Frontal cortex (tissue), 4 donors: ENCODE data around the gene PLPP1. TPM values are rescaled to one million over a fixed set of nuclear protein-coding genes. Genes with fewer than 3 reads are reported as not detected.
"Not testable (repeated sequence)": the region's sequence is repeated elsewhere in the genome, so short reads cannot be mapped to it uniquely, and the experiment has no call there.

Source experiments
- DNase-seq, 2 donors: peaks; one replicate each; pipeline ENCODE4 v3.0.0; 2012; ENCODE audit warnings: low spot score in 2 of 2
- FAIRE-seq: peaks from 2 replicates; lab custom pipeline; 2012; peaks lifted over from hg19 to GRCh38; lab: Jason Lieb, UNC
- total RNA-seq: library from RNA; depleted of rRNA; stranded (reverse); fragments of >200 nt; gene quantifications from one replicate; pipeline ENCODE4 v1.2.3, GENCODE V29; 2014
- donor health status: control.
- donor health status: control.
- donor health status: control.

The PLPP1 gene
- total RNA-seq, 1 donor from 2014 or later = 25.7 TPM

- FAIRE-seq (no peak), DNase-seq (no peak)
These were observed 16.6 kb upstream of the PLPP1 start for GRCh38 chr5:55551358-55551757.

- FAIRE-seq = no peak
- DNase-seq = no peak
These were observed 13.0 kb upstream of the PLPP1 start for GRCh38 chr5:55547781-55548180.

DNA sequence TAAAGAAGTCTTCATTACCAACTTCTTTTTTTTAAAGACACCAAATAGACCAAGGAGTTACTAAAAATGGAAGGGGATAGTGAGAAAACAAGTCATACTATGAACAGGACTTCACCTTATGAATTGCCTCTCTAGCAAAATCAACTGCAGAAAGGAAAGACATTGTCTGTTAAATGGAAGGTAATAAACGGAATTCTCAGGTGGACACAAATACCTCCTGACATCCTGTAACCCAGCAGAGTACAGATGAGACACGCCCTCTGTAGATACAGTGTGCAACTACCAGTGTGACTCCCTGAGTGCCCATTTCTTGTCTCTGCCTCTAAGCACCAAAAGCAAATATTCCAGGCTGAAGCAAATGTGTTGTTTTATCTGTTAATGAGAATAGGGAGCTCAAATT is 12.2 kb upstream of the PLPP1 start:
- DNase-seq (no peak), FAIRE-seq (no peak)

DNA sequence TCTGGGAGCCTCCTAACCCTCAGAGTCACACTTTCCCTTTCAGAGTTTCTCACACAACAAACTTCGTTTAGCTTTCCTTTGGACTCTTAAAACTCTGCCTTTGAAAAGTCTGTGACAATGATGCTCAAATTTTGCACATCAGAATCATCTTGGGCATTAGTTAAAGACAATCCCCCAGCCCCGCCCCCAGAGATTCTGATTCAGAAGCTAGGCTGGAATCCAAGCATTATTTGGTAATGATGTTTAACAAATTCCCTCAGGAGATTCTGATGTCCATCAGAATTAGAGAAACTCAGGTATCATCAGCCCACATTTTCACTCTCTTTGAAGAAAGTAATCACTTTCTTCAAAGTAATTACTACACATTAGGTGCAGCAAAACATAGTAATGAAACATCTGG is 9.6 kb upstream of the PLPP1 start:
- DNase-seq (no peak), FAIRE-seq (no peak)

GRCh38 chr5:55541056-55541635 is 6.4 kb upstream of the PLPP1 start:
- no peak for FAIRE-seq
- DNase-seq = no peak

DNA sequence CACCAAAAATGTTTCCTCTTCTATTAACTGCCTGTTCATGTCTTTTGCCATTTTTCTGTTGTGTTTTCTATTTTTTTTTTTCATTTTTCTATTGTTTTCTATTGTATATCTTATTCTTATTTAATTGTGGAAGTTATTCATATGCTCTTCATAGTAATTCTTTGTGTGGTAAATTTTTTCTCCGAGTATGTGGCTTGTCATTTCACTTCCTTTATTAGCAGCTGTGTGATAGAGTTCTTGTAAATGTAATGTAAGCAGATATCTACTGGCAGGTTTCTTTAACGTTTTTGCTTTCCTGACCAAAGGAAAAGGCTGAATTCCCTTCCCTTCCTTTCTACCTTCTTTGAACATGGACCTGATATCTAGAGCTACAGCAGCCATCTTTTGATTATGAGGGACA is 5.8 kb upstream of the PLPP1 start:
- no peak for FAIRE-seq
- DNase-seq = no peak

GRCh38 chr5:55540024-55540423 is 5.3 kb upstream of the PLPP1 start:
- FAIRE-seq (no peak), DNase-seq (no peak)

- no peak for FAIRE-seq
- DNase-seq = no peak
These were observed 3.9 kb upstream of the PLPP1 start for GRCh38 chr5:55538661-55539060.

GRCh38 chr5:55537315-55537714 is 2.6 kb upstream of the PLPP1 start:
- not testable (repeated sequence) for FAIRE-seq, DNase-seq

DNA sequence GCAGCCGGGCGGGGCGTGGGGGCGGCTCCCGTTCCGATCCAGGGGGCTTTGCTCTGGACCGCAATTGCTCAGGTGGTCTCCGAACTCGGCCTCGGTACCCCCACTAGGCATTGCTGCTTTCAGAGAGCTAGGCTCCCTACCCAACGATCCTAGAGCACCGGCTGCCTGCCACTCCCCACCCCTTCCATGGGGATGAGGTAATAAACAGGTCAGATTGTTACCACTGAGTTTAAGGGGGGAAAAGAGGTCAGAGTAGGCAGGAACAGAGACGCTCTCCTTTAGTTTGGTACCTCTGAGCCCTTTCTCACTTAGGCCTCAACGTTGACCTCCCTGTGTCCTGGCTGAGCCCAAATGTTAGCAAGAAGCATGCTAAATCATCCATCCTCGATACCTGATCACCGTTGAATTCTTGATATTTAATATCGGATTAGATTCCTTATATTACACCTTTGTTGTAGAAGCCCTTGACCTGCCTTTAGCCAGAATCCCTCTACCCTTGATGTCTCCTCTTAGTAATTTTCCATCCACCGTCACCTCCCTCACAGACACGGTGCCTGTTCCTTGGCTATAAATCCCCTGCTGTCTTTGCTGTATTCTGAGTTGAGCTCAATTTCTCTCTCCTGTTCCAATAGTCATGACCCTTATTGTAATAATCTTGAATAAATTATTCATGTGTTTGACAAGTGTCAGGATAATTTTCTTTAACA is 588 bp upstream of the PLPP1 start:
- DNase-seq (no peak), FAIRE-seq (no peak)

- DNase-seq (no peak), FAIRE-seq (no peak)
These were observed 986 bp downstream of the PLPP1 start for GRCh38 chr5:55533521-55534435.

GRCh38 chr5:55530669-55531068 is 4.1 kb downstream of the PLPP1 start:
- DNase-seq (no peak), FAIRE-seq (no peak)

DNA sequence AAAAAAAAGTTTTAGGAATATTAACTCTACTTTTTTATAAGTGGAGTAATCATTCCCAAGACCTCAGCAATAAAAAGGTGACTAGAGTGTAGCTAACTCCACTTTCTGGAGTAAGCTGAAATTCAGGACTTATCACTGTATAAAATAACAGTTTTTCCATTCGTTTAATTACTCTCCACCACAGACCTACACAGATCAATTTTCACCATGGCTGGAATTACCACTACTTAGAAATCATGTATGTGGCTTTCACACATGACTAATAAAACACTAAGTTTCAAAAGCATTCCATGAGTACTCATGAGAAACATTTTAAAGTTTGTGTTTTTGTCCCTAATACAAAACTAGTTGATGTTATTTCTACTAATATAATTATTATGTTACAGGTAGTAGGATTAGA is 9.9 kb downstream of the PLPP1 start:
- DNase-seq (no peak), FAIRE-seq (no peak)

DNA sequence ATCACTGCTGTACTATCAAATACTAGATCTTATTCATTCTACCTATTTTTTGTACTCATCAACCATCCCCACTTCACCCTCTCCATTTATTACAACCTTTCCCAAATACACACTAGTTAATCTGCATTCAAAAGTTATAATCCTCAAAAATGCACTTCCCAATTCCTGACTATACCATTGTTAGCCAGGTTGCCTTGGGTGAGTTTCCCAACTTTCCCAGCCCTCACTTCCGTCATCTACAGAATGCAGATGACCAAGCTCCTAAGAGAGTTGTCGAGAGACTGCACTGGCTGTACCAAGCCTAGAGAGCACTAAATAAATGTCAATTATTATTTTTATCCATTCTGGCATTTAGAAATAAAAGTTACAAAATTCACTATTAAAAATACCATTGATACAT is 11.5 kb downstream of the PLPP1 start:
- no peak for DNase-seq
- FAIRE-seq = no peak

- no peak for DNase-seq
- no peak for FAIRE-seq
These were observed 12.9 kb downstream of the PLPP1 start for GRCh38 chr5:55521881-55522280.

- FAIRE-seq = no peak
These were observed 14.5 kb downstream of the PLPP1 start for GRCh38 chr5:55520117-55520839.

DNA sequence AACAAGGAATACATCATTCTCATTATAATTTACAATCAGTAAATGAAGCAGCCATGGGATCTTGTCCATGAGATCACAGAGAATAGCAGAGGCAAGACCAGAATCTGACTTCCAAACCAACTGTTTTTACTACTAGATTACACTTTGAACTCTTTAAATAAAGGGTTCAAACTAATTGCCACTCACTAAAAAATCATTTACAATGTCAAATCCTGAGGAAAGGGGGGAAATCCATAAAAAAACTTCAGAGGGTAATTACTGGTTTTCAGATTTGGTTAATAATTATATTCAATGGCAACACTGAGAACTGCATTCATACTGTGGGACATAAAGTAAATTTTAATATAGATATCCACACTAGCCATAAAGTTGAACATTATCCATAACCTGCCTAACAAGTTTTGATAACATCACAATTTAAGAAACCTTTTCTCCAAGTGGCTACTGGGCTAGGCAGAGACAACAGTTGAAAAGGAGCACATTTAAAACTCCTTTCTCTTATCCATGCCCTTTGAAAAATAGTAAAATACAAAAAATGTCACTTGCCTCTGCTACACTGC is 15.9 kb downstream of the PLPP1 start:
- DNase-seq = no peak
- FAIRE-seq = no peak

More at GRCh38 chr5:55520117-55520839, 14.5 kb downstream of the PLPP1 start:
- DNase-seq = no peak

GRCh38 chr5:55517804-55518203 is 17.0 kb downstream of the PLPP1 start:
- no peak for FAIRE-seq

GRCh38 chr5:55511010-55511409 is 23.8 kb downstream of the PLPP1 start:
- FAIRE-seq (no peak), DNase-seq (no peak)

More at GRCh38 chr5:55517804-55518203, 17.0 kb downstream of the PLPP1 start:
- DNase-seq = no peak

DNA sequence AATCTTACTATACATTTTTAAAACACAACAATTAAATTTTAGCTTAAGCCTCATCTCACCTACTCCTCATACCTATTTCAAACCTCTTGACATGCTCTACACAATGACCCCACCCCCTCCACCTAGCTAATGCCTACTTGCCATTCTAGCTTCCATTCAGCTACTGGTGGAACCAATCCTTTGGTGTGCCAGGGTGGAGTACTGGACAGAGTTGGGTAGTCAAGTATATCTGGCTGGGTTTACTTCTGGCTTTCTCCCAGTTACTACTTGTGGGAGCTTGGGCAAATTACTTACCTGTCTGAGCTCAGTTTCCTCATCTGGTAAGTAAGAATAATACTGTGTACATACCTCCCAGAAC is 24.3 kb downstream of the PLPP1 start:
- DNase-seq = no peak
- no peak for FAIRE-seq
